Suprapubic skin (tissue), 4 donors: ENCODE measurements around the gene TP53BP2. TPM values are rescaled to one million over a fixed set of nuclear protein-coding genes. Genes with fewer than 3 reads are reported as not detected.

ENCODE experiments used
- DNase-seq, 2 donors: peaks; one replicate each; pipeline ENCODE4 v3.0.0-alpha.2; 2019; ENCODE audit warnings: low spot score in 2 of 2
- H3K27ac ChIP-seq: fragments of 200-600 bp; sonication (generic); one replicate; pipeline ENCODE4 v1.5.1; 2019
- H3K27me3 ChIP-seq: fragments of 200-600 bp; sonication (generic); one replicate; pipeline ENCODE4 v1.5.1; 2019
- H3K36me3 ChIP-seq: fragments of 200-600 bp; sonication (generic); one replicate; pipeline ENCODE4 v1.5.1; 2019
- H3K4me1 ChIP-seq: fragments of 200-600 bp; sonication (generic); one replicate; pipeline ENCODE4 v1.5.1; 2019
- H3K4me3 ChIP-seq: fragments of 200-600 bp; sonication (generic); one replicate; pipeline ENCODE4 v1.5.1; 2019; ENCODE audit warnings: mild to moderate bottlenecking
- H3K9me3 ChIP-seq: fragments of 200-600 bp; sonication (generic); one replicate; pipeline ENCODE4 v1.5.1; 2019
- EP300 ChIP-seq: sonication (generic); formaldehyde crosslinking; IDR thresholded peaks from one replicate; pipeline ENCODE4 v1.6.1; 2017; ENCODE audit warnings: antibody characterized with exemption
- POLR2A ChIP-seq, 2 donors: fragments of 450-650 bp; IDR thresholded peaks; one replicate each; pipeline ENCODE4 v1.6.1; 2017; ENCODE audit warnings: antibody characterized with exemption in 2 of 2, mild to moderate bottlenecking in 2 of 2, moderate library complexity in 2 of 2
- POLR2AphosphoS5 ChIP-seq, 3 donors: sonication (generic); formaldehyde crosslinking; IDR thresholded peaks; one replicate each; pipeline ENCODE4 v1.6.1; 2017; ENCODE audit warnings: antibody characterized with exemption in 3 of 3
- WGBS: methylation state at CpG from one replicate; pipeline ENCODE4 v1.1.5; 2018; 5-methylcytosine and 5-hydroxymethylcytosine counted together
- total RNA-seq, 4 donors: library from RNA; depleted of rRNA; stranded (reverse); fragments of >200 nt; gene quantifications; one replicate each; pipeline ENCODE4 v1.1.0, GENCODE V29; 2016
- TF ChIP-seq, protein P1 (sequence below), 2 donors: fragments of 200-600 bp in 1 of 2; fragments of 450-650 bp in 1 of 2; sonication (generic) in 1 of 2; IDR thresholded peaks; one replicate each; pipeline ENCODE4 v1.5.1; 2016 to 2019; ENCODE audit warnings: antibody characterized with exemption in 2 of 2, mild to moderate bottlenecking in 1 of 2, moderate library complexity in 1 of 2

The TP53BP2 gene
- total RNA-seq, 4 donors from 2014 or later = 33.2 to 80.5 (median 55.8) TPM

DNA sequence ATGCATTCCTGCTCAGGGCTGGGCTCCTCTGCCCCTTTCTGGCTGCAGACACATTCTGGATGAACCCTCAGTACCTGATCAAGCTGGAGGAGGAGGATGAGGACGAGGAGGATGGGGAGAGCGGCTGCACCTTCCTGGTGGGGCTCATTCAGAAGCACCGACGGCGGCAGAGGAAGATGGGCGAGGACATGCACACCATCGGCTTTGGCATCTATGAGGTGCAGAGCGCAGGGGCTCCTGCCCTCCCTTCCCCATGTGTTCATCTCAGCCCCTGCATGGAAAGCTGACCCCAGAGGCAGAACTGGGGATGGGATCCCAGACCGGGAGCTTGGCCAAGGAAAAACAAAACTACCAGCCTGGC, 90.3 kb downstream of the TP53BP2 start:
- no peak for TF ChIP-seq POLR2A (IDR thresholded peaks at IDR 0.05)
- TF ChIP-seq, protein P1, sequence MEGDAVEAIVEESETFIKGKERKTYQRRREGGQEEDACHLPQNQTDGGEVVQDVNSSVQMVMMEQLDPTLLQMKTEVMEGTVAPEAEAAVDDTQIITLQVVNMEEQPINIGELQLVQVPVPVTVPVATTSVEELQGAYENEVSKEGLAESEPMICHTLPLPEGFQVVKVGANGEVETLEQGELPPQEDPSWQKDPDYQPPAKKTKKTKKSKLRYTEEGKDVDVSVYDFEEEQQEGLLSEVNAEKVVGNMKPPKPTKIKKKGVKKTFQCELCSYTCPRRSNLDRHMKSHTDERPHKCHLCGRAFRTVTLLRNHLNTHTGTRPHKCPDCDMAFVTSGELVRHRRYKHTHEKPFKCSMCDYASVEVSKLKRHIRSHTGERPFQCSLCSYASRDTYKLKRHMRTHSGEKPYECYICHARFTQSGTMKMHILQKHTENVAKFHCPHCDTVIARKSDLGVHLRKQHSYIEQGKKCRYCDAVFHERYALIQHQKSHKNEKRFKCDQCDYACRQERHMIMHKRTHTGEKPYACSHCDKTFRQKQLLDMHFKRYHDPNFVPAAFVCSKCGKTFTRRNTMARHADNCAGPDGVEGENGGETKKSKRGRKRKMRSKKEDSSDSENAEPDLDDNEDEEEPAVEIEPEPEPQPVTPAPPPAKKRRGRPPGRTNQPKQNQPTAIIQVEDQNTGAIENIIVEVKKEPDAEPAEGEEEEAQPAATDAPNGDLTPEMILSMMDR (IDR thresholded peaks at IDR 0.05) = no peak
- no peak for TF ChIP-seq EP300
- TF ChIP-seq POLR2AphosphoS5 (IDR thresholded peaks at IDR 0.05) = no peak
- Histone ChIP-seq H3K4me1 (no peaks in the 10 kb centered on the region), H3K9me3 (no peaks in the 10 kb centered on the region), H3K27ac (no peak overlapping the region), H3K36me3 (peaks cover 99% of the 10 kb centered on the region), H3K27me3 (no peaks in the 10 kb centered on the region), H3K4me3 (no peak overlapping the region)
- 86% methylated on average over 8 of the region's 9 CpGs for WGBS
- no peak for DNase-seq

DNA sequence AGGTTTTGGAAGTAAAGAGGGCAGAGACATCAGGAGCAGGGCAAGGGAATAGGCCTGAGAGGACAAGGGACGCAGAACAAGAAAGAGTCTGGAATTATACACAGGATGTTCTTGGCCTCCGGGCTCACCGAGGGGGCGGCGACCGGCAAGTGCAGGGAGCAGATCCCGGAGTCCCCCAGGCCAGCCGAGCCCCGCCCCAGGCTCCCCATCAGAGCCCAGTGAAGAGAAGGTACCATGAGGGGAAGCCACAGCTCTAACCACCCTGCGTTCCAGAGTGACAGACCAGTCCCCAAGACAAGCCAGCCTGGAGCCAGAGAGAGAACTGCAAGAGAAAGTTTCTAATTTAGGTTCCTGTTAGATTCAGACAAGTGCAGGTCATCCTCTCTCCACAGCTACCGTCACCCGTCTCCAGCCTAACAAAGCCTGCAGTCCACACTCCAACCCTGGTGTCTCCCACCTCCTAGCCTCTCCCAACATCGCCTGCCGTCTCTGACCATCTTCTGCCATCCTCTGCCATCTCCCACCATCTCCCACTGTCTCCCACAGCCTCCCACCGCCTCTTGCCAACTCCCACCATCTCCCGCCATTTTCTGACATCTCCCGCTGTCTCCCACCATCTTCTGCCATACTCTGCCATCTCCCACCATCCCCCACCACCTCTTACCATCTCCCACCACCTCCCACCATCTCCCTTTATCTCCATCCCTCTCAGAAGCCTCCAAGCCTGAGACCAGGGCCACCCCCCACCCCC, 90.9 kb downstream of the TP53BP2 start:
- peaks cover 100% of the 10 kb centered on the region for H3K36me3 ChIP-seq
- H3K27ac ChIP-seq = no peak overlapping the region
- H3K4me1 ChIP-seq = no peaks in the 10 kb centered on the region
- no peak overlapping the region for H3K4me3 ChIP-seq
- no peaks in the 10 kb centered on the region for H3K9me3 ChIP-seq
- DNase-seq = no peak
- WGBS = 88% methylated on average over 17 of the region's 17 CpGs
- no peaks in the 10 kb centered on the region for H3K27me3 ChIP-seq
- no peak for TF ChIP-seq POLR2AphosphoS5 (IDR thresholded peaks at IDR 0.05)
- TF ChIP-seq EP300 = no peak
- TF ChIP-seq, protein P1 (IDR thresholded peaks at IDR 0.05) = no peak
- TF ChIP-seq POLR2A (IDR thresholded peaks at IDR 0.05) = no peak

DNA sequence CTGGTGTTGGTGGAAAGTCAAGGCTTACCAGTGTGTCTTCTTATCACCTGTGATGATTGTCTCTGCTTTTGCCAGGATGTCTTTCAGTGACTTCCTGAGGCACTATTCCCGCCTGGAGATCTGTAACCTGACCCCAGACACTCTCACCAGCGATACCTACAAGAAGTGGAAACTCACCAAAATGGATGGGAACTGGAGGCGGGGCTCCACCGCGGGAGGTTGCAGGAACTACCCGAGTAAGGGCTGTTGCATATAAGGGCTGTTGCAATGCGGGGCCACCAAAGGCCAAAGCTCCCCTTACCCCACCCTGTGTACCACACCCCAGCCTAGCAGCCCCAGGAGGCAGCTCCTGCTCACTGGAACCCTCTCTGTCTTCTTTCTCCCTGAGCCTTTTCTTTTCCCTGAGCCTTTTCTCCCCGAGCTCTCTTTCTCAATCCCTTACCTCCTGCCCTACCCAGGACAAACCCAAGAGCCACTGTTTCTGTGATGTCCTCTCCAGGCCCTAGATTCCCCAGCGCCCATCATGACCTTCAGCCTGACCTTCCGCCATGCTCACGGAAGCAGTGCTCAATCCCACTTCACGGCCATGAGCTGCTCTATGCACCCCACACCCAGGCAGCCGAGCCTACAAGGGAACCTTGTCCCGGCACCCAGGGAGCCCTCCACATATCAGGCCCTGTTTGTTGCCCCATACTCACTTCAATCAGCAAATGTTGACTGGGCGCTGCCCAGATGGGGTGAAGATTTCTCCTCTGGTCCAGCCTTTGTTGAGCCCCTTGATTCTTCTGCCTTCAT, 92.8 kb downstream of the TP53BP2 start:
- peaks cover 15% of the 10 kb centered on the region for H3K4me1 ChIP-seq
- TF ChIP-seq, protein P1 (IDR thresholded peaks at IDR 0.05) = no peak
- TF ChIP-seq POLR2A (IDR thresholded peaks at IDR 0.05) (no peak), EP300 (no peak), POLR2AphosphoS5 (IDR thresholded peaks at IDR 0.05) (no peak)
- H3K27ac ChIP-seq = no peak overlapping the region
- no peak overlapping the region for H3K4me3 ChIP-seq
- WGBS = 89% methylated on average over 15 of the region's 15 CpGs
- DNase-seq = no peak
- no peaks in the 10 kb centered on the region for H3K27me3 ChIP-seq
- peaks cover 80% of the 10 kb centered on the region for H3K36me3 ChIP-seq
- H3K9me3 ChIP-seq = no peaks in the 10 kb centered on the region

DNA sequence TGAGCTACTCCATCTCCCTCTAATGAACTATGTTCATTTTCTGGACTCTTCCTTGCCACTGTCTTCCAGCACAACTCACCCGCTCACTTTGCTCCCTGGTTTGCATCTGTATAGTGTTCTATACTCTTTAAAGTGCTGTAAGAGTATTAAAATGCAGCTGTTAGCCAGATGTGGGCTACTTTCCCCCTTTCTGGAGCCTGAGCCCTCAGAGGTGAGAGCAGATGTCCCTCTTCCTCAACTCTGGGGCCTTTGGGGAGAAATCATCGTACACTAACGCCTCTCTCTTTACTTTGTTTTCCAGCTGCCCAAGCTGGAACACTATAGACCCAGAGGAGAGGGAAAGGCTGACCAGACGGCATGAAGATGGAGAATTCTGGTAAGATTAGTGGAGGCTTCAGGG, 94.1 kb downstream of the TP53BP2 start:
- H3K27ac ChIP-seq = no peak overlapping the region
- peaks cover 75% of the 10 kb centered on the region for H3K36me3 ChIP-seq
- no peaks in the 10 kb centered on the region for H3K9me3 ChIP-seq
- H3K4me1 ChIP-seq = peaks cover 19% of the 10 kb centered on the region
- DNase-seq = no peak
- 87% methylated on average over 4 of the region's 4 CpGs for WGBS
- no peak overlapping the region for H3K4me3 ChIP-seq
- TF ChIP-seq, protein P1 (IDR thresholded peaks at IDR 0.05) = no peak
- no peak for TF ChIP-seq POLR2AphosphoS5 (IDR thresholded peaks at IDR 0.05)
- no peak for TF ChIP-seq POLR2A (IDR thresholded peaks at IDR 0.05)
- TF ChIP-seq EP300 = no peak
- no peaks in the 10 kb centered on the region for H3K27me3 ChIP-seq
